Measurements from ENCODE around the gene SLC16A9. TPM values are rescaled to one million over a fixed set of nuclear protein-coding genes. Genes with fewer than 3 reads are reported as not detected.

The SLC16A9 gene
- total and polyA plus RNA-seq, 2 donors (not counting 3 experiments of a cell fraction or from before 2014, with no cell fraction given), result 0.35 TPM; not detected in 1

DNA sequence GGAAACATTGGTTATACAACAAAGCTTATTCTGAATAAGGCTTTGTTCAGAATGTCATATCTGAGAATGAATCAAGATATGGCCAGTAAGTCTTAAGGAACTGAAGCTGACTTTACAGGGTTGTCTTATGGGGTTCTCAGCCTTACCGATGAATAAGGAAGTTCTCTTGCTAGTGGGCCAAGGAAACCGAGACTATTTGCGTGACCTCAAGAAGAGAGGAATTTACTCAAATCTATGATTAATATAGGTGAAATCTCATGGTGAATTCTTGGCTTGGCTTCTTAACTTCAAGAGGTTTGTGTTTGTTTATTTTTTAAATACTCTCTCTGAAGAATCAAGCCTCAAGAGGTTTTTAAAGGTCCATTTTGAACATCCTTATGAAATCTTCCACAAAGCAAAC, 48.3 kb upstream of the SLC16A9 start:
- no peak for DNase-seq (ENCODE audit: low read depth, low spot score)
- H3K79me2 ChIP-seq (ENCODE audit: control insufficient read depth, insufficient read depth, low read length), result no peaks in the 10 kb centered on the region
- H2AFZ ChIP-seq (ENCODE audit: low read depth, low read length), result no peak overlapping the region
- no peak overlapping the region for H3K9ac ChIP-seq (replicated peaks; ENCODE audit: extremely low read depth, insufficient read depth, low read length)
- H3K36me3 ChIP-seq (ENCODE audit: control insufficient read depth in 2 of 2, extremely low read depth in 1 of 2, insufficient read depth in 2 of 2, low read length in 2 of 2), result no peaks in the 10 kb centered on the region
- BruUV-seq (replicated peaks), result no TSS peak
- dilution Hi-C loops (cut with MboI; ENCODE audit: extremely low pct_ligation_motif_present, low sequenced_read_pairs) (no loop called here), intact Hi-C loops (cut with micrococcal nuclease) (no loop called here)
- no peaks in the 10 kb centered on the region for H3K9me3 ChIP-seq (replicated peaks; ENCODE audit: control insufficient read depth, insufficient read depth, low read length)
- H3K4me1 ChIP-seq (ENCODE audit: control insufficient read depth, extremely low read depth, insufficient read depth, low read length), result no peaks in the 10 kb centered on the region
- H4K20me1 ChIP-seq (replicated peaks; ENCODE audit: control insufficient read depth, extremely low read depth, insufficient read depth, low read length), result no peaks in the 10 kb centered on the region
- no peak overlapping the region for H3K27ac ChIP-seq (ENCODE audit: insufficient read depth, low read depth, low read length)
- ChIA-PET POLR2A (no interaction called here), CTCF (no interaction called here)
- no peak overlapping the region for H3K4me3 ChIP-seq (replicated peaks in 1 of 3; ENCODE audit: insufficient read depth in 1 of 3, low read depth in 1 of 3, low read length in 3 of 3)
- TF ChIP-seq POLR2A (IDR thresholded peaks at IDR 0.05; ENCODE audit: low read depth, low read length) (no peak), MYC (IDR thresholded peaks at IDR 0.05; ENCODE audit: low read depth, low read length) (no peak), GATA2 (IDR thresholded peaks at IDR 0.05; ENCODE audit: insufficient read depth, insufficient read length, low read depth, low read length) (no peak), POLR2AphosphoS5 (IDR thresholded peaks at IDR 0.05; ENCODE audit: insufficient read depth, low read depth, low read length) (no peak), JUN (IDR thresholded peaks at IDR 0.05; ENCODE audit: borderline replicate concordance, insufficient read depth, insufficient read length, low read depth) (no peak), FOS (IDR thresholded peaks at IDR 0.05; ENCODE audit: borderline replicate concordance, insufficient read depth, low read length) (no peak), EZH2 (IDR thresholded peaks at IDR 0.05; ENCODE audit: borderline replicate concordance, low read depth, low read length, severe bottlenecking) (no peak)
- TF ChIP-seq, protein P1, sequence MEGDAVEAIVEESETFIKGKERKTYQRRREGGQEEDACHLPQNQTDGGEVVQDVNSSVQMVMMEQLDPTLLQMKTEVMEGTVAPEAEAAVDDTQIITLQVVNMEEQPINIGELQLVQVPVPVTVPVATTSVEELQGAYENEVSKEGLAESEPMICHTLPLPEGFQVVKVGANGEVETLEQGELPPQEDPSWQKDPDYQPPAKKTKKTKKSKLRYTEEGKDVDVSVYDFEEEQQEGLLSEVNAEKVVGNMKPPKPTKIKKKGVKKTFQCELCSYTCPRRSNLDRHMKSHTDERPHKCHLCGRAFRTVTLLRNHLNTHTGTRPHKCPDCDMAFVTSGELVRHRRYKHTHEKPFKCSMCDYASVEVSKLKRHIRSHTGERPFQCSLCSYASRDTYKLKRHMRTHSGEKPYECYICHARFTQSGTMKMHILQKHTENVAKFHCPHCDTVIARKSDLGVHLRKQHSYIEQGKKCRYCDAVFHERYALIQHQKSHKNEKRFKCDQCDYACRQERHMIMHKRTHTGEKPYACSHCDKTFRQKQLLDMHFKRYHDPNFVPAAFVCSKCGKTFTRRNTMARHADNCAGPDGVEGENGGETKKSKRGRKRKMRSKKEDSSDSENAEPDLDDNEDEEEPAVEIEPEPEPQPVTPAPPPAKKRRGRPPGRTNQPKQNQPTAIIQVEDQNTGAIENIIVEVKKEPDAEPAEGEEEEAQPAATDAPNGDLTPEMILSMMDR (IDR thresholded peaks at IDR 0.05; ENCODE audit: extremely low read depth in 1 of 2, insufficient read depth in 1 of 2, low read depth in 1 of 2, low read length in 2 of 2), result no peak
- TF ChIP-seq, protein P2, sequence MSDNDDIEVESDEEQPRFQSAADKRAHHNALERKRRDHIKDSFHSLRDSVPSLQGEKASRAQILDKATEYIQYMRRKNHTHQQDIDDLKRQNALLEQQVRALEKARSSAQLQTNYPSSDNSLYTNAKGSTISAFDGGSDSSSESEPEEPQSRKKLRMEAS (IDR thresholded peaks at IDR 0.05; ENCODE audit: insufficient read depth, insufficient read length), result no peak
- peaks cover 0 to 1% of the 10 kb centered on the region in 2 experiments for H3K27me3 ChIP-seq (ENCODE audit: control insufficient read depth in 2 of 2, insufficient read depth in 2 of 2, low read length in 2 of 2)
- no peak for FAIRE-seq
- no peaks in the 10 kb centered on the region for H3K9me1 ChIP-seq (replicated peaks; ENCODE audit: control insufficient read depth, extremely low read depth, insufficient read depth, low read length)
- no peak overlapping the region for H3K4me2 ChIP-seq (ENCODE audit: insufficient read depth, low read length)

Data from endothelial cell of umbilical vein (primary cell).